AG04449 (cell line): ENCODE data around the gene ELP5.

Experiments used
- CTCF ChIA-PET: fragments of 350-600 bp; formaldehyde crosslinking; extraction: SDS; loops from one replicate; lab custom pipeline; 2021; ENCODE audit warnings: antibody characterized with exemption; lab: Yijun Ruan, JAX
- POLR2A ChIA-PET: fragments of 400-600, 350-600 bp; formaldehyde crosslinking; extraction: SDS; loops from one replicate; lab custom pipeline; 2020; ENCODE audit warnings: antibody characterized with exemption, inconsistent platforms; lab: Yijun Ruan, JAX
- DNase-seq: peaks from one replicate; pipeline ENCODE4 v3.0.0-alpha.2; 2010; ENCODE audit warnings: low read depth, low spot score
- H3K4me3 ChIP-seq: 2 replicates; pipeline ENCODE4 v1.5.1; 2011; ENCODE audit warnings: low read depth, mild to moderate bottlenecking, control low read depth, low read length
- TF ChIP-seq, protein P1 (sequence below): IDR thresholded peaks from one replicate; pipeline ENCODE4 v1.5.1; 2011; ENCODE audit warnings: mild to moderate bottlenecking, moderate library complexity, low read length, control low read depth, inconsistent platforms; ENCODE audit not compliant: insufficient read depth; ENCODE audit errors: missing control alignments

Gene ELP5

DNA sequence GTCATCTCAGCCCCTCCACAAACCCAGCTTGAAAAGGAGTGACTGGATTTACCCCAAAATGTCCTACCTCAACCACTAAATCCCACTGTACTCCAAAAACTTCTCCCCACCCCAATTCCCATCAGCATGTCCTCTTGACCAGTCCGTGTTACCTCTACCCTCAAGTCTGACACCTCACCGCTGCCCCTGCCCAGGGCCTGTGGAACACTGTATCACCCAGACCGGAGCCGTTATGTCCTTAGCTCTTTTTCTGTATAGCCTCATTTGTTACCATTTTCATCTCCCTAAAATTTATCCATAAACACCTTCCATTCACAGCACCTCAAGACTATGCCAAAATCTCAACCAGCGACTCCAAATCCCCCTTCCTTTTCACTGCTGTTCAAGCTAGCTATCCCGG, 15.2 kb upstream of the ELP5 start:
- H3K4me3 ChIP-seq, result peak overlapping the region; percentile 84; the same call in 1 of the 2 replicates
- POLR2A ChIA-PET, result interaction anchor here (0.7 kb wide), 2 partner anchors 16 to 22 kb away, joined by 3 read pairs; no protein-coding TSS in a partner anchor
- CTCF ChIA-PET, result interaction anchor here (1.2 to 1.5 kb wide), 2 partner anchors 16 to 191 kb away, joined by 3 read pairs; no protein-coding TSS in a partner anchor
- TF ChIP-seq, protein P1, sequence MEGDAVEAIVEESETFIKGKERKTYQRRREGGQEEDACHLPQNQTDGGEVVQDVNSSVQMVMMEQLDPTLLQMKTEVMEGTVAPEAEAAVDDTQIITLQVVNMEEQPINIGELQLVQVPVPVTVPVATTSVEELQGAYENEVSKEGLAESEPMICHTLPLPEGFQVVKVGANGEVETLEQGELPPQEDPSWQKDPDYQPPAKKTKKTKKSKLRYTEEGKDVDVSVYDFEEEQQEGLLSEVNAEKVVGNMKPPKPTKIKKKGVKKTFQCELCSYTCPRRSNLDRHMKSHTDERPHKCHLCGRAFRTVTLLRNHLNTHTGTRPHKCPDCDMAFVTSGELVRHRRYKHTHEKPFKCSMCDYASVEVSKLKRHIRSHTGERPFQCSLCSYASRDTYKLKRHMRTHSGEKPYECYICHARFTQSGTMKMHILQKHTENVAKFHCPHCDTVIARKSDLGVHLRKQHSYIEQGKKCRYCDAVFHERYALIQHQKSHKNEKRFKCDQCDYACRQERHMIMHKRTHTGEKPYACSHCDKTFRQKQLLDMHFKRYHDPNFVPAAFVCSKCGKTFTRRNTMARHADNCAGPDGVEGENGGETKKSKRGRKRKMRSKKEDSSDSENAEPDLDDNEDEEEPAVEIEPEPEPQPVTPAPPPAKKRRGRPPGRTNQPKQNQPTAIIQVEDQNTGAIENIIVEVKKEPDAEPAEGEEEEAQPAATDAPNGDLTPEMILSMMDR, result no peak
- DNase-seq, result no peak

- ChIA-PET POLR2A (interaction anchor here (0.6 to 3.1 kb wide), 3 partner anchors 17 to 124 kb away, joined by 3 to 23 read pairs (median 3); partner anchors contain the start of genes ACADVL and DLG4), CTCF (interaction anchor here (1.2 to 1.5 kb wide), 2 partner anchors 17 to 191 kb away, joined by 3 read pairs; no protein-coding TSS in a partner anchor)
- TF ChIP-seq, protein P1, result no peak
- peak overlapping the region; percentile 84 for H3K4me3 ChIP-seq
- DNase-seq, result no peak
Measured at GRCh38 chr17:7237266-7237760, 14.7 kb upstream of the ELP5 start.

DNA sequence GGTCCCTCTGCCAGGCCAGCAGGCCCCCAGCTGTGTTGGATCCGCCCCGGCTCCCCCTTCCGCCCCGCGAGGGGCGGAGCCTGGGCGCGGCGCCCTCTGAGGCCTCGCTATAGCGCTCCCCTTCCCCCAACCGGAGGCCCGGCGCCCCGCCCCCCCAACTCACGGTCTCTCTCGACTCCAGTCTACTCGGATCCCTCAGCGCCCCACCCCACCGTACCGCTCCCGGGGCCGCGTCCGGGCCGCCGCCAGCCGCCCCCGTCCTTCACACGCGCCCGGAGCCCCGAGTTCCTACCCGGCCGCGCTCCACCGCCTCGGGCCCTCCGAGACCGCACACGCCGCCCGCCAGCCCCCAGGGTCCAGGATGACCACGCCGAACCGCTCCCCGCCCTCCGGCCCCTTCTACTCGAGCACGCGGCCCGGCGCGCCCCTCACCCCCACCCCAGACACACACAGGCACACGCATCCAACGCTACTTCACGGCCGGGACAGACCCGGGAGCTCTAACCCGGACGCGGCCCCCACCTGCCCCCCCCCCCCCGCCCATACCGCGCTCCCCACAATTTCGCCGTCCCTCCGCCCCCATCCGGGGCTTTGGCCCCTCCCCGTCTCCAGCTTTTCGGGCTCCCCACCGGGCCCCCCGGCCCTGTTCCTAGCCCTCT, 14.1 kb upstream of the ELP5 start:
- POLR2A ChIA-PET, result interaction anchor here (0.6 to 3.1 kb wide), 4 partner anchors 18 to 202 kb away, joined by 3 to 23 read pairs (median 3); partner anchors contain the start of genes ACADVL, DLG4 and SLC16A13
- TF ChIP-seq, protein P1, result no peak

GRCh38 chr17:7238420-7239090, 13.5 kb upstream of the ELP5 start:
- TF ChIP-seq, protein P1, result no peak
- ChIA-PET POLR2A (interaction anchor here (0.6 to 3.1 kb wide), 3 partner anchors 16 to 203 kb away, joined by 3 to 23 read pairs (median 4); partner anchors contain the start of genes ACADVL, DLG4 and SLC16A13), CTCF (interaction anchor here (0.7 to 1.0 kb wide), 2 partner anchors 58 to 490 kb away, joined by 3 read pairs; no protein-coding TSS in a partner anchor)
- H3K4me3 ChIP-seq, result peak overlapping the region; percentile 84
- no peak for DNase-seq

More for the DNA sequence above, 14.1 kb upstream of the ELP5 start:
- peak overlapping the region; percentile 84 for H3K4me3 ChIP-seq
- no peak for DNase-seq
- CTCF ChIA-PET, result interaction anchor here (1.0 kb wide), 1 partner anchor 59 kb away, joined by 3 read pairs; no protein-coding TSS in a partner anchor

DNA sequence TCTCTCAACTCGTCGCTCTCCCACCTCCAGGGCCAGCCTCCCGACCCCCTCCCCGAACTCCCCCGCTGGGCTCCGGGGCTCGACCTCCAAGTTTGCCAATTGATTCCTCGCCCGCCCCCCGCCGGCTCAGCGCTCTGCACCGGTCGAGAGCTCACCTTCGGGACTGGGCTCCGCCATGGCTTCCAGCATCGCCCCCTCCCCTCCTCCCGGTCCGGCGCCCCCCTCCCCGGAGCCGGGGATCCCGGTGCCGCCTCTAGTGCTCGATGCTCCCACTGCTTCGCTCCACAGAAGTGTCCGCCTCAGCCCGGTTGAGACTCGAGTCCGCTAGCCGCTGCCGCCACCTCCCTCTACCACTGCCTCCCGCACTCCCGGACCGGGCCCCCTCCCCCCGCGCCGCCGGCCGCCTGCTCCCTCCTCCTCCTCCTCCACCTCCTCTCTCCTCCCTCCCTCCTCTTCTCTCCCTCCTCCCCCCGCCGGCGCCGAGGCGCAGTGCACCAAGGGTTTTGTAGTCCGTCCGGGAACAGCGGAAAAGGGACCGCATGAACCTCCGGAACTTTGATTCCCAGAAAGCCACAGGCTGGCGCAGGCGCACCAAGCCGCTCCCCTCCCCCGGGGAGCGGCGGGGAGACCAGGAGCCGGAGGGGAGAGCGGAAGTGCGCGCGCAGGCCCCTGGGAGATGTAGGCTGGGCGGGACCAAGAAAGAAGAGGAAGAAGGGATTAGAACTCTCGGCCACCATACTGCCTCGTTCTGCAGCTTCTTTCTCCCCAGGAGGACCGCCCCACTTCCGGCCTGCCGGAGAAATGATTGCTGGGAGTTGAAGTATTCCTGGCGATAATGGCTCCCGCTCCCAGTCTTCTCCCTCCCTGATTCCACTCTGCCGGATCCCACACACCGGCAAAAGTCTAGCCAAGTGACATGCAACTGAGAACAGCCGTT, 12.7 kb upstream of the ELP5 start, which contains the start of gene PHF23:
Gene PHF23 (minus strand): TSS at position 367 of the 937 bp plus-strand sequence. CDS start 178 bp downstream, at position 189.
- peak within 1 kb of the TSS; percentile 96 for H3K4me3 ChIP-seq
- DNase-seq, result peak; percentile 95
- ChIA-PET CTCF (interaction anchor here (0.7 to 1.2 kb wide), 4 partner anchors 40 to 489 kb away, joined by 3 to 5 read pairs (median 3); no protein-coding TSS in a partner anchor), POLR2A (interaction anchor here (0.6 to 3.1 kb wide), 4 partner anchors 12 to 54 kb away, joined by 3 to 23 read pairs (median 5); partner anchors contain the start of genes ACADVL, CTDNEP1, DLG4 and ELP5)
- TF ChIP-seq, protein P1, result no peak
